ELF-1 (cell line): ENCODE measurements around the gene DRC3.
A peak's percentile ranks its signal among the peaks of the same experiment; 100 is the strongest.
"Not testable (repeated sequence)": the region's sequence is repeated elsewhere in the genome, so short reads cannot be mapped to it uniquely, and the experiment has no call there.

Experiments
- DNase-seq: peaks from one replicate; pipeline ENCODE4 v3.0.0-alpha.2; 2016; ENCODE audit warnings: low read depth, low spot score

DRC3 gene

DNA sequence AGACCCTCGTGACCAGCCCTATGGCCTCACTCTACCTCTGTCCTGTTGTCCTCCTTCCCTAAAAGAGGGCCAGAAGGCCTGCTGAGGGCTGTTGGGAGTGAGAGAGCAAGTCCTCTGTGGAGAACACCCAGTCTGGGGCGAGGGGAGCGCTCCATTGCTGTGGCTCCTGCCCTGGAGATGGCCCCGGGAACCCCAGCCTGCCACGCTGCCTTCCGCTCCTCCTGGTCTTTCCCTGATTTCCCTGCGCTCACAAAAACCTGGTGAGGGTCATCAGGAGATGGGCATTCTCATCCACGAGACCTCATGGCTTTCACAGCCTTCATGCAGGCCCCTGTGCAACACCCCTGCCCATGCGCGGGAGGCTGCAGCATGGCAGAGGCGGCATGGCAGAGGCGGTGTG, 21.2 kb downstream of the DRC3 start:
- DNase-seq: no peak

DNA sequence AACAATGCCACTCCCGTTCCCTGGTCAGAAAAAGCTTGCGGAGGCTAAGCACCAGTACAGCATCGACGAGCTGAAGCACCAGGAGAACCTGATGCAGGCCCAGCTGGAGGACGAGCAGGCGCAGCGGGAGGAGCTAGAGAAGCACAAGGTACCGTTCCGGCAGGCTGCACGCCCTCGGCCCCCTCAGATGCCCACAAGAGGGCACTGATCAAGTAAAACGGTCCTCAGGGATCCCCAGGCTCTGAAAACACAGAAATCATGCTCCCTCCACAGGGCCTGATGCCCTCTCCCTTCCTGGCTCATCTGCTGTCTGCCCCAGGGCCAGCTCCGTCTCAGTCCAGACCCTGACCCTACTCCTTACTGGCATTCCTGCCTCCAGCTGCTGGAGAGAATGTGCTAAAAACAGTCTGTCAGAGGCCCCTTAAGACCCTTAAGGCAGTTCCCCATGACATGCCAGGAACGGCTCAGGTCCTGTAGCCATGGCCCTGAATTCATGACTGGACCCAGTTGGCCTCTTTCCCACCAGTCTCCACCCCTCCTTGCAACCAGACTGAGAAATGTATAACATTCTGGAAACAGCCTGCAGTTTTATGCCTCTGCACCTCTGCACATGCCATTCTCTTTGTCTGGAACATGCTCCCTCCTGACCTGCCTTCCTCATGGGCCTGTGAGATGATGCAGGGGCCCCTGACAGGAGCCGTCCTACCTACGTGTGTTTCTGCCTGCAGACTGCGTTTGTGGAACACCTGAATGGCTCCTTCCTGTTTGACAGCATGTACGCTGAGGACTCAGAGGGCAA, 21.8 kb downstream of the DRC3 start:
- DNase-seq: peak; percentile 86

DNA sequence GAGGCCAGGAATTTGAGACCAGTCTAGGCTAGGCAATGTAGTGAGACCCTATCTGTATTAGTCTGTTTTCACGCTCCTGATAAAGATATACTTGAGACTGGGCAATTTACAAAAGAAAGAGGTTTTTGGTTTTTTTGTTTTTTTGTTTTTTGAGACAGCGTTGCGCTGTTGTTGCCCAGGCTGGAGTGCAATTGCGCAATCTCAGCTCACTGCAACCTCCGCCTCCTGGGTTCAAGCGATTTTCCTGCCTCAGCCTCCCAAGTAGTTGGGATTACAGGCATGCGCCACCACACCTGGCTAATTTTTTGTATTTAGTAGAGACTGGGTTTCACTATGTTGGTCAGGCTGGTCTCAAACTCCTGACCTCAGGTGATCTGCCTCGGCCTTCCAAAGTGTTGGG, 23.2 kb downstream of the DRC3 start:
- DNase-seq: not testable (repeated sequence)

DNA sequence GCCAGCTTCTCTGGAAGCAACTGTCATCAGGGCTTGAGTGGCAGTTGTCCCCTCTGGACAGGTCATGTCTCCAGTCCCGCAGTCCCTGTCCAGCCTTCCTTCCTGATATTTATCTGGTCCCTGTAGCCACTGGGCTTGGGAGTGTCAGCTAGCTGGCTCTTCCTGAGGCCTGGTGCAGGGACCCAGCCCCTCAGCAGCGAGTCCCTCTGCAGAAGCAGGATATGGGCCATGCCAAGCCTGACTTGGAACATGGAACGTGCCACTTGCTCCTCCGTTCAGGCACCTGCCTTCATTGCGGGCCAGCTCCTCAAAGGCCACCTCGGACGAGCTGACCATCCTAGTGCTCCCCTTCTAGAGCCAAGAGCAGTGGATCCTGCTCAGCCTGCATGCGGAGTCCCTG, 26.3 kb downstream of the DRC3 start:
- no peak for DNase-seq

DNA sequence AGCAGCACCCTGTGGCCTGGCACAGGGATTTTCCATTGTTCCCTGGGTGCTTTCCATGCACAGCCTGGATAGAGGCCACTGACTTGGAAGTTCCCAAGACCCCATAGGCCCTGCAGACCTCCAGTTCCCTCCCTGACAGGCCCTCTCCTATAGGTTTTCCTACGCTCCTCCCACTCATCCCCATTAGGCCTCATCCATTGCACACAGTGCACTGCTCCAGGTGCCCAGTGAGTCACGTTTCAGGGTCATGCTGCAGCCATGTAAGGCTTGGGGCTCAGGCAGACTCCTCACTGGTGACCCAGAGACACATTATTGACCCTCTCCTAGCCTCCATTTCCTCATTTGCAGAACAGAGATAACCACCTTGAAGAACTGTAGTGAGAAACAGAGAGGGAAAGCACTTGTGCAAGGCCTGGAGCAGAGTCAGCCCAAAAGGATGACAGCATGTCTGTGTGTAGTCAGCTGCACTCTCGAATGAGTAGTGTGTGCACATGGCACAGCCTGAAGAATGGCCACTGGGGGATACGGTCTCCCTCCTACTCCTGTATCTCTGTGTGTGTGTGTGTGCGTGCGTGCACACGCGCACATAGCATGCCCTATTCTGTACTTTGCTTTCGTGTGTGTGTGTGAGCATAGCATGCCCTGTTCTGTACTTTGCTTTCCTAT, 26.8 kb downstream of the DRC3 start:
- DNase-seq: no peak

DNA sequence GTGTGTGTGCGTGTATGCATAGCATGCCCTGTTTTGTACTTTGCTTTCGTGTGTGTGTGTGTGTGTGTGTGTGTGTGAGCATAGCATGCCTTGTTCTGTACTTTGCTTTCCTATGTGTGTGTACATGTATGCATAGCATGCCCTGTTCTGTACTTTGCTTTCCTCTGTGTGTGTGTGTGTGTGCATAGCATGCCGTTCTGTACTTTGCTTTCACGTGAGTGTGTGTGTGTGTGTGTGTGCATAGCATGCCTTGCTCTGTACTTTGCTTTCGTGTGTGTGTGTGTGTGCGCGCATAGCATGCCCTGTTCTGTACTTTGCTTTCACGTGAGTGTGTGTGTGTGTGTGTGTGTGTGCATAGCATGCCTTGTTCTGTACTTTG, 27.4 kb downstream of the DRC3 start:
- DNase-seq: no peak

DNA sequence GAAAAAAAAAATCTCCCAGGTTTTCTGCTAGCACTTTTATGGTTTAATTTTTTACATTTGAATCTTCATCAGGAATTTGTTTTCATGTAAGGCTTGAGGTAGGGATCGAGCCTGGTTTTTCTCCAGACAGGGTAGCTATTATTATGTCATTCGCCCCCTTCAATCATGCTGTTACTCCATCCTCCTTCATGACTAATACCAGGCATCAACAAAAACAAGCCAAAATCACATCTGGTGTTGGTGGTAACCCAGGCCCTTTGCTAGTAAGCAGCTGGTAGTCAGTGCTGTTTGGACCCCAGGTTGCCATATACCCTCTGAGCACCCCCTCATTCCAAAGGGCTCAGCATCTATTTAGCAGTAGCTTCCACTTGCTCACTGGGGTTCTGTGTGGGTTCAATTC, 29.5 kb downstream of the DRC3 start:
- no peak for DNase-seq

DNA sequence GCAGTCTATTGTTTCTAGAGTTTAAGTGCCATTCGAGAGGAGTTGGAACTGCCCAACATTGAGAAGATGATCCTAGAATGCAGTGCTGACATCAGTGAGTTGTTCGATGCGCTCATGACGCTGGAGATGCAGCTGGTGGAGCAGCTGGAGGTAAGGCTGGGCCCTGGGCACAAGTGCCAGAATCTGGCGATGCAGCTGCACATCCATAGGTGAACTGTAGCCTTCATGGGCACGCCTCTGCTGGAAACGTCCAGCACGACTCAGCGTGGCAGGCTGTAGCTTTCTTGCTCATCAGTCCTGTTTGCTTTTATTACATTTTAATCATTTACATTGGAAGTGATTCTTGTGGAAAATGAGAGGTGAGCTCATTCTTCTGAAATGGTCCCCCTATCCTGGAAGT, 31.7 kb downstream of the DRC3 start:
- DNase-seq: no peak

DNA sequence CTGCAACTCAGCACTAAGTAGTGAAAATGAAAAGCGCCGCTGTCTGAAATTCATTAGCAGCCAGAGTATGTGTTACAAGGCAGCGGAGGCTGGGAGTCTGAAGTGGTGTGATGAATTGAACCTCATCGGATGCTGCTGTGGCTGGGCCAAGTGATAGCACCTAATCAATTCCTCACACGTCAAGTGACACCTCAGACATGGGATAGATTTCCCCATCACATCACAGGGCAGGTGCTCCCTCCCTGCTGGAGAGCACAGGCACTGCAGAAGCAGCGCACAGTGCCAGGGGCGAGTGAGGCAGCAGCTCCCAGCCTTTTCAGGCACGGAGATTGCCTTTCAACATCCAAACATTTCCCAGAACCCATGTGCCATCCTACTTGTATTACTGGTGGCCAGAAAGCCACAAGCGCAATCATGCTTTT, 32.2 kb downstream of the DRC3 start:
- DNase-seq: peak; percentile 24

DNA sequence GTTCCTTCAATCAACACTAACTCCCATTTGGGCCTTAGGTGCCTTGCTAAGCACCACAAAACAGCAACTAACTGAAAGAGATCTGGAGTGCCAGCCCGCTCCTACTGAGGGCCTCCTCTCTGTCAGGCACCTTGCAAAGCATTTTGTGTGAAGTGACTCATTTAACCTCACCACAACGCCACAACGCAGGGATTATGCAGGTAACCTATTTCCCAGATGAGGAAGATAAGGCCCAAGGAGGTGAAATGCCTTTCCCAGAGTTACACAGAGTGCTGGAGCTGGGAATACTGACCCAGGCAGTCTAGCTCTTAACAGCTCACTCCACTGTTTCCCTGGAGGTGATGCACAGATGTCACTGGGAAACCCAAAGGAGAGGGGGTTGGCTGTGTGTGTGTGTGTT, 32.8 kb downstream of the DRC3 start:
- DNase-seq: no peak

DNA sequence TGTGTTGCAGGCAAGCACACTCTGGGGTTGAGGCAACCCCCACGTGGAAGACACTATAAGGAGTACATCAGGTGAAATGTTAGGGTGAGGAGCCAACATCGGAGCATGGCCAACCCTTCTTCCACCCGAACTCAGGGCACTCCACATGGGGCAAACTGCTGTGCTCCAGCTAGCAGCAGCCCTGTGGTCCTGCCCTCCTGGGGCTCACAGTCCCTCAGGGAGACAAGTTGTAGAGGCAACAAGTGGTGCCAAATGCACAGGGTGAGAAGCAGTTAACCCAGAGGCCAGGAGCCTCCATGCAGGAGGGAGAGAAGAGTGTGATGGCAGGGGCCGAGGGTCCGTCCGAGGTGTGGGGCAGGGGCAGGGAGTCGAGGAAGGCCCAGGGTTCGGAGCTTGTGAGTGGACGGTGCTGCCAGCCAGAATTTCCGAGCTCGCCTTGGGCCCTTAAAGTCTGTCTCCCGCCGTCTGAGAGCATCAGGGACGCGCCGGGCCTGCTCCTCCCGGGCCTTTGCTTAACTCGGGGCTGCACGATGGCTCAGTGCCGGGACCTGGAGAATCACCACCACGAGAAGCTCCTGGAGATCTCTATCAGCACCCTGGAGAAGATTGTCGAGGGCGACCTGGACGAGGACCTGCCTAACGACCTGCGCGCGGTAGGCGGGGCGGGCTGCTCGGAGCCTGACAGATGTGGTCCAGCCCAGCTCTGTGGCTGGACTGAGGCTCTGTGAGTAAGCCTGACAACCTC, 34.0 kb downstream of the DRC3 start:
- peak; percentile 67 for DNase-seq

DNA sequence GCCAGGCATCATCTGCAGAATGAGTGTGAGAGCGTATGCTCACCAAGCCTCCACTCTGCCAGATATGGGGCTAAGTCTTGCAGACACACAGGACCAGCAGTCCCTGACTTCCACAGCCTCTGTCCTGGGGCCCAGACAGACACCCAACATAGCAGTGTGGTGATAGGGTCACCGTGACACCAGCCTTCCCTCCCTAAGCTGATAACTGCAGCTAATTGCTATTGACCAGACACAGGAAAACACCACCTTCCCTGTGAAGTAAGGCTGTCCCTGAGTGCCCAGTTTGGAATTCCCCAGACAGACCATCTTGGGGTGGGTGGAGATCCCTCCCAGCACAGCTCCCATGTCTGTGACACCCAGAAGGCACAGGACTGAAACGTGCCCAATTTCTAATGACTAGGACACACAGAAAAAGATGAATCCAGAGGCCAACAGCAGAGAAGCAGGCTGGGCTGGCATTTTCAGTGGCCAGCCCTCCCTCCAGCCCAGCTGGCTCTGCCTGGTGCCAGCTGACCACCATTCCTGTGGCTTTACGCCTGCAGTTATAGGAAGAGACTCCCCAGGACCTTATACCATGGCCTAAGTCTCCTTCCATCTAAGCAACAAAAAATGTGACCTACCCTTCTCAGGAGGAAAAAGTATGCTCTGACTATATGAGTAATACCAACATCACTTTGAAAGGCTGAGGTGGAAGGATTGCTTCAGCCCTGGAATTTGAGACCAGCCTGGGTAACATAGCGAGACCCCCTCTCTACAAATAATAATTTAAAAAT, 36.0 kb downstream of the DRC3 start:
- no peak for DNase-seq

DNA sequence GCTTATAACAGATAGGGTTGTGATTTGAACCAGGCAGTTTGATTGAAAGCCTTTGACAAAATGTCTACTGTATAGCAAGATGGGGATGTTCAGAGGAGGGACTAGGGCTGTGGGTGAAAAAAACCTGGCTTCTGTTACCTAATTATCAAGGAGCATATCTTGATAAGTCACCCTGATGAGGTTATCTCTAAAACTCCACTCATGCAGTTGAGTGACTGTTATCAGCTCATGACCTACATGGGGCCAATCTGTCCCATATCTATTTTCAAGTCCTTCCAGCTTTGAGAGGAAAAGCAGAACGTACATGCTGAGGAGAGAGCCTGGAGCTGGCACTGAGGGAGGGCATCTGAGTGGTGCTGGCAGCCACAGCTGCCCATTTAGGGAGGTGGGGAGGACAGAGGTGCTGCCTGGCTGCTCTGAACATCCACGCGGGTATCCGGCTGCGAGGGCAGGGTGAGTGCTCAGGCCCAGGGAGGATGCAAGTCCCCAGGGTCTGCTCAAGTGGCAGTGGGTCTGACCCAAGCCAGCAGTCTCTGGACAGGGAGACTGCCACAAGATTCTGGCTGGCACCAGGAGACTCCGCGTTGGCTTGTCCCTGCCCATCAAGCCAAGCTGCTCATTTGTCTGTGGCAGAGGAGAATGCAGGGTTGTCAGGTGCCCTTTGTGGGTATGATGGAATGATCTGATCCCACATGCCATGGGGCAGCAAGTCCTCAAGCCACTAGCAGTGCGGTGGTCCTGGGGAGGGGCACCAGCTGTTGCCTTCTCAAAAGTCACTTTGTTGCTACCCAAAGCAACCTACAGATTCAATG, 37.2 kb downstream of the DRC3 start:
- DNase-seq: no peak

DNA sequence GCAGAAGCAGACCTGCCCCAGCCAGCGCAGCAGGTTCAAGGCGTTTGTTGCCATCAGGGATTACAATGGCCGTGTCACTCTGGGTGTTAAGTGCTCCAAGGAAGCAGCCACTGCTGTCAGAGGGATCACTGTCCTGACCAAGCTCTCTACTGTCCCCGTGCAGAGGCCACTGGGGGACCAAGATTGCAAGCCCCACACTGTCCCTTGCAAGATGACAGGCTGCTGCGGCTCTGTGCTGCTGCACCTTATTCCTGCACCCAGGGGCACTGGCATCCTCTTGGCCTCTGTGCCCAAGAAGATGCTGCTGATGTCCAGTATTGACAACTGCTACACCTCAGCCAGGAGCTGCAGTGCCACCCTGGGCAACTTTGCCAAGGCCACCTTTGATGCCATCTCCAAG, 38.6 kb downstream of the DRC3 start:
- DNase-seq: no peak

DNA sequence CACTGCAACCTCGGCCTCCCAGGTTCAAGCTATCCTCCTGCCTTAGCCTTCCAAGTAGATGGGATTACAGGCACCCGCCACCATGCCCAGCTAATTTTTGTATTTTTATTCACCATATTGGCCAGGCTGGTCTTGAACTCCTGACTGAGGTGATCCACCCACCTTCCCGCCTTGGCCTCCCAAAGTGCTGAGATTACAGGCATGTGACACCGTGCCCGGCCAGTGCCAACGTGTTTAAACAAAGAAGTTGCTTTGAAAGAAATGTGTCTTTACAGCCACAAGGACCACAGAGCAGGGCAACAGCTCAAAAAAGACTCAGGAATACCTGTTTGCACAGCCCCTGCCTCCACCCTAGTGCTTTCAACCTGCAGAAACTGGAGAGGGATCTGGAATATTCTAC, 41.3 kb downstream of the DRC3 start:
- no peak for DNase-seq

DNA sequence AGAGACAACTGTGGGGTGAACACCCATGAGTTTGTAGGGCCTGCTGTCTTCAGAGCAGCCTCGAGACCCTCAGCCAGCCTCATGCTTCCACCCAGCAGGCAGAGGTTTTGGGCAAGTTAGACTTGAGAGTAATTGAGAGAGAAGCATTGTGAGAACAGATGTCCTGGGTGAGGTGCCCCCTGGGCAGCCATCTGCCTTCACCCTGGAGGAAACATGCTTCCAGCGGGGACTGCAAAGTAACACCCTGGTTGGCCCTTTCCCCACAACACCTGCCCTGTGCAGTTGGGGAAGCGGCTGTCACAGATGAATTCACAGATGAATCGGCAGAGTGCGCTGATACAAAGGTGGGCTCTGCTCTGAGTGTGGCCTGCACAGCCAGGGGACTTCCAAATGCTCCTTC, 42.9 kb downstream of the DRC3 start:
- no peak for DNase-seq

DNA sequence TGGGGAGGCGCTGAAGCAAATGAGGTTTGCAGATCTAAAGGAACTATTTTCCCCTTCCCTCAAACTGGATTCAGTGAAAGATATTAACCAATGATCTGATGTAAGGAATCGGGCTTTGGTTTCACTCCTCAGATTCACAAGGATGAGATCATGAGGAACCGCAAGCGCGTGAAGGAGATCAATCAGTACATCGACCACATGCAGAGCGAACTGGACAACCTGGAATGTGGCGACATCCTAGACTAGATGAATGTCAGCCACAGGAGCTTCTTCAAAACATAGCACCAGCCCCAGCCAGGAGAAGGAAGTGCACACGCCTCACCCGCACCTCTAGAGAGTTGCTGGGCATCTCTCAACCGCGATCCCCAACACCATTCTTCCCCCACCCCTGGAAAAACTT, 43.8 kb downstream of the DRC3 start:
- DNase-seq: no peak

DNA sequence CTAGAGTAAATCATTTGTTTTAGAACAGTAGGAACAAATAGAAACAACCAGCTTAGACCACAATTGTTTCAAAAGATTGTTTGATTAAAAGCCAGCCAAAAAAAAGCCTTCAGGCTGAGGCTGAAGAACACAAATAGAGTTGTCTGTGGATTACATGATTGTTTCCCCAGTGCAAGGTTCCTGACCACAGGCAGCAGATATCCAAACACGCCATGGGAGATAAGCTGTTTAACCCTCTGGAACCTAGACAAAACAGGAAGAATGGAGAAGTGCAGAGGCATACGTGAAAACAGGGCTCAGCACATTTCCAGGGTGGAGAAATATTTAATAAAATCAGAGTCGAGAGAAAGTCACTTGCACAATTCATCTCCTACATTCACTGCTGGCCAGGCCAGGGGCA, 45.3 kb downstream of the DRC3 start:
- DNase-seq: no peak

DNA sequence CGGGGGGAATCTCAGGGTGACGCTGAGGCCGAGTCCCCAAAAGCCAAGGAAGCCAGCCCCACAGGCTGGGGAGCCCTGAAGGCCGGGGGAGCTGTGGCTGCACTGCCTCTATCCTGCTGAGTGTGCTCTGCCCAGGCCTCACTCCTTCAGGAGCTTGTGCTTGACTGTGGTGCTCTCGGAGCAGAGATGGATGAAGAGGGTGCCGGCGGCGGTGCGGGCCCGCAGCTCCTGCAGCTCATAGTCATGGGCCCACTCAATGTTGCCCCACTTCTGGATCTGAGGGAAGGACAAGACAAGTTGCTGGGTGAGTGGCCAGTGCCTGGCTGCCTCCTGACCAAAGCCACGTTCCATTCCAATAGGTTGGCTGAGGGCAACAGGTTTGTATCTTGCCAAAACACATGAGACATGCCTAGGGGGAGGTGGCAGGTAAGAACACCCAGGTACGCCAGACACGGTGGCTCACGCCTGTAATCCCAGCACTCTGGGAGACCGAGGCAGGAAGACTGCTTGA, 45.8 kb downstream of the DRC3 start:
- DNase-seq: no peak

DNA sequence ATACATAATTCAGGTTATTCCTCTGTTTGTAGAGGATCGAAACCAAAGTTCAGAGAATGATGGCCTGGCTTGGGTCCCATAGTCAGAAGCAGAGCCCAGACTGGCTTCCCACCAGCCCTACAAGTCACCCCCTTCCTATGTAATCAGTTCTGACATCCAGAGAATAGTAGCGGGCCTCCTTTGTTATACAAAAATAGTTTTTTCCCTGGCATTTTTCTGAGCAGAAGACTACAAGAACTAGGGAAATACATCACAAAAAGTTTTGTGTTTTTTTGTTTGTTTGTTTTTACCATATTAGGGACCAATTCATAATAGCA, 47.1 kb downstream of the DRC3 start:
- no peak for DNase-seq

DNA sequence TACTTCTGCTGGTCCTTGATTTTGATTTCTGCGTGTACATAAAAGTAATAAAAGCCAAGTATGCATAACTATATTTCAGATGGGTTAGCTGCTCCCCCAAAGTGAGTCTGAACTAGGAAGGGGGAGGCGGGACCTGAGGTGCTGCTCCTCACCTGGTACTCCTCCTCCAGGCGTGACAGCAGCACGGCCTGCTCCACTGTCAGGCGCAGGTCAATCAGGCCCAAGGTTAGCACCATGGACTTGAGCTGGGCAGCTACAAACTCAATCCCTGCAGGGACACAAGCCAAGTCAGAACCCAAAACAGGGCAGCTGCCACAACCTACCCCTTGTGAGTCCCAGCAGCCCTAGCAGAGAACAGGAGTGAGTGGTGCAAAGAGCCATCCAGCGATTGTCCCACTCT, 48.3 kb downstream of the DRC3 start:
- no peak for DNase-seq
